ENCODE measurements around the gene LEUTX.
"Not testable (repeated sequence)": the region's sequence is repeated elsewhere in the genome, so short reads cannot be mapped to it uniquely, and the experiment has no call there.

LEUTX gene

DNA sequence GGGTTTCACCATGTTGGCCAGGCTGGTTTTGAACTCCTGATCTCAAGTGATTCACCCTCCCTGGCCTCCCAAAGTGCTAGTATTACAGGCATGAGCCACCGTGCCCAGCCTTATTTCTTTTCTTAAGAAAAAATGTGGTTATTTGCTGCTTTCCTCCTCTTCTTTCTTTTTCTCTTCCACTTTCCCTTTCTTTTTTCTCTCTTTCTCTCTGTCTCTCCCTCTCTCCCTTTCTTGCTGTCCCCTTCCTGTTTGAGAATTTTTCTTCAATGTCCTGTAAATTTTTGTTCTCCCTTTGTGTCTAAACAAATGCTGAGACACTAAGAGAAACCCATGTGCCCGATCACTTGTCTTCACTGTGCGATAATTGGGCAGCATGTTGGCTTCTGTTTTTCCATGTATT lies 2.2 kb downstream of the LEUTX start:
- no peak for DNase-seq (ENCODE audit: low read depth)

DNA sequence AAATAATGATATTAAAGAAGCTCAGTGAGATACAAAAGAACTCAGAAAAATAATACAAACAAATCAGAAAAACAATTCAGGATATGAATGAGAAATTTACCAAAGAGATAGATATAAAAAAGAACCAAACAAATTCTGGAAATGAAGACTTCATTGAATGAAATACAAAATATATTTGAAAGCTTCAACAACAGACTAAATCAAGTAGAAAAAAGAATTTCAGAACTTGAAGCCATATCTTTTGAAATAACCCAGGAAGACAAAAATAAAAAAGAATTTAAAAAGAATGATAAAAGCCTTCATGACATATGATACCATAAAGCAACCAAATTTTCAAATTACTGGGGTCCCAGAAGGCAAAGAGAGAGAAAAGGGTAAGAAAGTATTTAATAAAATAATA lies 9.6 kb downstream of the LEUTX start:
- DNase-seq (ENCODE audit: low read depth): no peak

DNA sequence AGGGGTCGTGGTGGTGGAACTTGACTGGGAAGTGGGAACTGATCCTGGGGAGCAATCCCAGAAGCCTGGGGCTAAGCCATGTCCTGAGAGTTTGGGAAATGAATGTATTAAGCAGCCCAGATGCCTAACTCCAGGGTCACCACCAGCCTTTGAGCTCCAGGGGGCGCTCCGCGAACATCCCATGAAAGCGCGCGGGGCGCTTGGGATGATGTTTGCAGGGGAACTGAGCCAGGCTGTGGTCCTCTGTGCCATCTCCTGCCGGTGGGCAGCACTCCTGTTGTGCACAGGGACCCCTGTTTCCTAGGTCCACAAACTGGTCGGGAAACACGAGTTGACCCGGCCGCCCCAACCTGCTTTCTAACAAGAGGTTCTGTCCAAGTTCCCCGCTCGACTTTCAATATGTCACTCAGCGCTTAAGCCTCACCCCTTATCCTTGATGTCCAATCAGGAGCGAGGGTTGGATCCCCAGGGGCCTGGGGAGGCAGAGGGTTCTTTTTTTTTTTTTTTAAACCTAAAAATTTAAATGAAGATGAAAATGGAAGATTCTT lies 14.4 kb downstream of the LEUTX start:
- DNase-seq (ENCODE audit: low read depth): peak; percentile 56

DNA sequence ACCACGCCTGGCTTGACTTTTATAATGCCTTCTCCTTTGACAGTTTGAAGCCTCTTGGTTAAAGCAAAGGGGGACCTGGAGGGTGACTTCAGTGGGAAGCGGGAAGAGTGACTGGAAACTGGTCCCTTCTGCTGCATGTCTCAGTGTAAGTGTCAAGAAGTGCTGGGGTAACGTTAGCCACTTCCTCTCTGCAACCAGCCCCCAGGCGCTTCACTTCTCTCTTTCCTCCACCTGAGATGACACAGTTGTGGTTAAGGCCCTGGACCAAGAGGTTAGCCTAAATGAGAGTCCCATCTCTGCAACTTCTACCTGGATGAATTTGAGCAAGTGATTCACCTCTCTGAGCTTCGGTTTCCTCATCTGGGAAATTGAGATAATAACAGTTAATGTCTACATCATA lies 16.3 kb downstream of the LEUTX start:
- DNase-seq (ENCODE audit: low read depth): no peak

DNA sequence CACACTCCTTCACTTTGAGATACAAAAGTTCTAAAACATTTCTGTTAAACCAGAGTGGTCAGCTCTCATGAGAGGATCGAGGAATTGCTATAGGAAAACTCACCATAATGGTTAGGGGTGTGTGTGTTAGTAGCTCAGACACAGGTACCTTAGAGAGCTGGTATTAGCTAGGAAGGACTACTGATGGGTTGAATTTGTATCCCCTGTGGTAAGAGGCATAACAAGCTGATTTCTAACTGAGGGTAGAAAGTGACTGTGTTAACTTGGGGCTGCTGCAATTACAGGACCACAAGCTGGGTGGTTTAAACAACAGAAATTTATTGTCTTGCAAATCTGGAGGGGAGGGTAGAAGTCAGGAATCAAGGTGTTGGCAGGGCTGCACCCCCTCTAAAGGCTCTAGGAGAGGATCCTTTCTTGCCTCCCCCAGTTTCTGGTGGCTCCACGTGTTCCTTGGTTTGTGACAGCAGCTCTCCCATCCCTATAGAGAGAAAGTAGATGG lies 17.4 kb downstream of the LEUTX start:
- no peak for DNase-seq (ENCODE audit: low read depth)

DNA sequence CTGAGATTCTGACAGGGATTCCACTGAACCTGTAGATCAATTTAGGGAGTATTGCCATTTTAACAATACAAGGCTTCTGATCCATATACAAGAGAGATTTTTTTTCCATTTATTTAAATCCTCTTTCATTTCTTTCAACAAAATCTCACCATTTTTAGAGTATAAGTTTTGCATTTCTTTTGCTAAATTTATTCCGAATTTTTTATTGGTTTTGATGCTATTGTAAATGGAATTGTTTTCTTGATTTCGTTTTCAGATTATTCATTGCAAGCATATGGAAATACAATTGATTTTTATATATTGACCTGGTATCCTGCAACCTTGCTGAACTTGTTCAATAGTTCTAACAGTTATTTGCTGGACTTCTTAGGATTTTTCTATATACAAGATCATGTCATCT lies 18.4 kb downstream of the LEUTX start:
- no peak for DNase-seq (ENCODE audit: low read depth)

DNA sequence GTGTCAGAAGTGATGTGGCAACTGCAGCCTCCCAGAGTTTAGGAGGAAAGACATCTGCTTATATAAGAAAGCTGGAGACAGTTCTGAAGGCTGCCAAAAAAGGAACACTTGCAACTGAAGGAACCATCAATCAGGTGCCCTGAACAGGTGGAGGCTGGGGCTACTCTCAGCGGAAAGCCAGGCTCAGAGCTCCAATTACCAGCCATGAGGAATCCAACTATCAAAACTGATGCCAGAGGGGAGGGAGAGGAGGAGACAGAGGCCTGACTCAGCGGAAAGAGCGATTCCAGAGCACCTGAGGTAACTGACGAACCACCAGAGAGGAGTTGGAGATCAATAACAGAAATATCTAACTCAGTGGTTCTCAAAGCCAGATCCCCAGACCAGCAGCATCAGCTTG lies 24.3 kb downstream of the LEUTX start:
- no peak for DNase-seq (ENCODE audit: low read depth)

DNA sequence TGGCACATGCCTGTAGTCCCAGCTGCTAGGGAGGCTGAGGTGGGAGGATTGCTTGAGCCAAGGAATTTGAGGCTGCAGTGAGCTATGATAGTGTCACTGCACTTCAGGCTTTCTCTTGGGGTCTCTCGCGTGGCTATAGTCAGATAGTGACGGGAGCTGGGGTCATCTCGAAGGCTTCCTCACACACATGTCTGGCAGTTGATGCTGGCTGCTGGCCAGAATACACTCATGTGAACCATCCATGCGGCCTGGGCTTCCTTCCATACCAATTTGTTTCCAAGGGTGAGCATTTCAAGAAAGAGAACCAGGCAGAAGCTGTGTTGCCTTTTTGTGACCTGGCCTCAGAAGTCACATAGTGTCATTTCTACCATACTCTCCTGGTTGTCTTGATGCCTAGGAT lies 26.4 kb downstream of the LEUTX start:
- no peak for DNase-seq (ENCODE audit: low read depth)

DNA sequence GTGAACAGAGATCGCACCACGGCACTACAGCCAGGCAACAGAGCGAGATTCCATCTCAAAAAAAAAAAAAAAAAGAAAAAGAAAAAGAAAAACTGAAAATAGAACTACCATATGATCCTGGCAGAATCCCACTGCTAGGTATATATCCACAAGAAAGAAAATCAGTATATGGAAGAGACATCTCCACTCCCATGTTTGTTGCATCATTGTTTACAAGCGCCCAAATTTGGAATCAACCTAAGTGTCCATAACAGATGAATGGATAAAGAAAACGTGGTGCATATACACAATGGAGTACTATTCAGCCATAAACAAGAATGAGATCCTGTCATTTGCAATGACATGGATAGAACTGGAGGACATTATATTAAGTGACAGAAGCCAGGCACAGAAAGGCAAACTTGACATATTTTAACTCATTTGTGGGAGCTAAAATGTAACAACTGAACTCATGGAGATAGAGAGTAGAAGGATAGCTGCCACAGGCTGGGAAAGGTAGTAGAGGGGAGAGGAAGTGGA lies 29.3 kb downstream of the LEUTX start:
- no peak for DNase-seq (ENCODE audit: low read depth)

DNA sequence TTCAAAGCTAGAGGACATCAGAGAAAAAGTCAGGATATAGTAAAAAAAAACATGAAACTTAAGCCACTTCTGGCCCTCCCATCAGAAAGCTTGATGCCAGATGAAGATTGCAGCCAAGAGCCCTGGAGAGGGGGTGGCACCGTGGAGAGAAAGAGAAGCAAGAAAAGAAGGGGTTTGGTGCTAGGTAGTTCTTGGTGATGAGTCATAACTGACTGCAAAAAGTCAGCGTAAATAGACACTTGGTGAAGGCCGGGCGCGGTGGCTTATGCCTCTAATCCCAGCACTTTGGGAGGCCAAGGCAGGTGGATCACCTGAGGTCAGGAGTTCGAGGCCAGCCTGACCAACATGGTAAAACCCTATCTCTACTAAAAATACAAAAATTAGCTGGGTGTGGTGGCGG lies 30.0 kb downstream of the LEUTX start:
- not testable (repeated sequence) for DNase-seq (ENCODE audit: low read depth)

DNA sequence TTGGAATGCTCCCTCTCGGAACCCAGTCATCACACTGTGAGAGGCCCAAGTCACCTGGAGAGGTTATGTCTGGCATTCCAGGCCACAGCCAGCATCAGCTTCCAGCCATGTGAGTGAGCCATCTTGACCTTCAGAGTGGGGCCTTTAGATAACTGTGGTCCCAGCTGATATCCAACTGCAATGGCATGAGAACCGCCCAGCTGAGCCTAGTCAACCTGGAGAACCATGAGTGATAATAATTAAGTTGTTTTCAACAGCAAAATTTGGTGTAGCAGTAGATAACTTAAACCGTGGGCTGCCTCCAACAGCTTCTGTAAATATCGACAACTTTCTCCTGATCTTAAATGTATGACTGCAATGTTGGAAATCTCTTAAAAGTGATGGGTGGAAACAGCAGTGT lies 30.7 kb downstream of the LEUTX start:
- no peak for DNase-seq (ENCODE audit: low read depth)

DNA sequence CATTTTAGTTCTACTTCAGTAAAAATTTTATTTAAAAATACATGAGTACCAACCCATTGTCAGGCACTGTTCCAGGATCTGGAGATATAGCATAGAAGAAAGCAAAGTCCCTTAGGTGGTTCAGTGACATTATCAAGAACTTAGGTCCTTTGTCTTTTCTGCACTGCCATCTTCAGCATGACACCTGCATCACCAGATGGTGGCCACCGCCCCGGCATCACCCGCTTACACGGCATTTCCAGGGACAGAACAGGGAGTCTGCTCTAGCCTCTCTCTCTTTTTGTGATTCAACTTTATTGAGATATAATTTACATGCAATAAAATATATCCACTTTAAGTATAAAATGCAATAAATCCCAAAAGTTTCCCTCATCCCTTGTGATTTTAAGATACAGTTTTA lies 31.8 kb downstream of the LEUTX start:
- DNase-seq (ENCODE audit: low read depth): no peak

DNA sequence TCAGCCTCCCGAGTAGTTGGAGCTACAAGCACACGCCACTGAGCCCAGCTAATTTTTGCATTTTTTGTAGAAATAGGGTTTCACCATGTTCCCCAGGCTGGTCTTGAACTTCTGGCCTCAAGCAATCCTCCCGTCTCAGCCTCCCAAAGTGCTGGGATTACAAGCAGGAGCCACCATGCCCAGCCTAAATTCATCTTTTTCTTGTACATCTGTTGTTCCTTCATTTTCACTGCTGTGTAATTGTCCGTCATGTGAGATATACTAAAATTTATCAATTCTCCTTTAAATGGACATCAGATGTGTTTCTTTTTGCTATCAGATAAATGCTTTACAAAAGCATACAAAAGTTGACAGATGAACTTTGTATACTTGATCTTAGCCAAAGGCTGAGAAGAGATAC lies 32.4 kb downstream of the LEUTX start:
- no peak for DNase-seq (ENCODE audit: low read depth)

DNA sequence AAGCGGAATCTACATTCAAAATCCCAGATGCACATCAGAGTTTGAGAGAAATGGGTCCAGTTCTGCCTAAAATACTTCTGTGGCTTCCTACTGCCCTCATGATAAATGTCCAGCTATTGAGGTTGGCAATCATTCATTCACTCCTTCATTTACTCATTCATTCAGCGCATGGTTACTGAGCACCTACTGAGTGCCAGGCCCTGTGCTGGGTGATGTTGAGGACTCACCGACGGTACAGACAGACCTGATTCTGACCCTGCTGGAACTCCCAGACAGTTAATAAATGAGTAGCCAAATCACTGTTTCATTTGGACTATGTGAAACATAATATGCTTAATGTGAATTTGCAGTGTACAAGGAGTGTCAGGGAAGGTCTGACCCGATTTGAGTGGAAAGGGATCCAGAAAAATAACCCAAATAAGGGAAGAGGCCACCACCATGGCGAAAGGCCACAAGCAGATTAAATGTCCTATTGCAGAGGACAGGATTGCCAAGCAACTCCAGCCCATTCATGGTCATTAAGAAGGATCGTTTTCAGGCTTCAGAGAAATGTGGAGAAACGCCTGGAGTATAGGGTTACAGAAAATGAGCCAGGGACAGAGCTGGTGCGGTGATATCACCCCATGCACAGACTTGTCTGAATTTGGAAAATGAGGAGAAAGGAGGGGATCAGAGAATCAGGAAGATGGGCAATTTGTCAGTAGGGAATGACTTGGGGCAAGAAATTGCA lies 34.8 kb downstream of the LEUTX start:
- no peak for DNase-seq (ENCODE audit: low read depth)

DNA sequence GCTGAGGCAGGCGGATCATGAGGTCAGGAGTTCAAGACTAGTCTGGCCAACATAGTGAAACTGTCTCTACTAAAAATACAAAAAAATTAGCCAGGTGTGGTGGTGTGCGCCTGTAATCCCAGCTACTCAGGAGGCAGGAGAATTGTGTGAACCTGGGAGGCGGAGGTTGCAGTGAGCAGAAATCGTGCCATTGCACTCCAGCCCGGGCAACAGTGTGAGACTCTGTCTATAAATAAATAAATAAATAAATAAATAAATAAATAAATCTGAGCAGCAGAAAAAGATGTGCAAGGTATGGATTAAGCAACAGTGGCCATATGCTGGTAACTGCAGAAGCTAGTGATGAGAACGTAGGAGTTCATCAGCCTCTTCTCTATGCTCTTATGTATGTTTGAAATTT lies 35.5 kb downstream of the LEUTX start:
- DNase-seq (ENCODE audit: low read depth): not testable (repeated sequence)

DNA sequence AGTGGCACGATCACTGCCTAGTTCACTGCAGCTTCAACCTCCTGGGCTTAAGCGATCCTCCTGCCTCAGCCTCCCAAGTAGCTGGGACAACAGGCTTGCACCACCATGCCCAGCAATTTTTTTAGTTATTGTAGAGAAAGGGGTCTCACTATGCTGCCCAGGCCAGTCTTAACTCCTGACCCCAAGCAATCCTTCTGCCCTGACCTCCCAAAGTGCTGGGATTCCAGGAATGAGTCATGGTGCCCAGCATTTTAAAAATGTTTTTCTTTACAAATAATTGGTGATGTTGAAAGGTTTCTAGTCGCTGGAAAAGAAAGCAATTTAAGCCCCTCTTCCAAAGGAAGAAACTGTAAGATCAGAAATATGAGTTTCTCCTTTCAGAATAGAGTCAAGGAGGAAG lies 35.9 kb downstream of the LEUTX start:
- DNase-seq (ENCODE audit: low read depth): no peak

DNA sequence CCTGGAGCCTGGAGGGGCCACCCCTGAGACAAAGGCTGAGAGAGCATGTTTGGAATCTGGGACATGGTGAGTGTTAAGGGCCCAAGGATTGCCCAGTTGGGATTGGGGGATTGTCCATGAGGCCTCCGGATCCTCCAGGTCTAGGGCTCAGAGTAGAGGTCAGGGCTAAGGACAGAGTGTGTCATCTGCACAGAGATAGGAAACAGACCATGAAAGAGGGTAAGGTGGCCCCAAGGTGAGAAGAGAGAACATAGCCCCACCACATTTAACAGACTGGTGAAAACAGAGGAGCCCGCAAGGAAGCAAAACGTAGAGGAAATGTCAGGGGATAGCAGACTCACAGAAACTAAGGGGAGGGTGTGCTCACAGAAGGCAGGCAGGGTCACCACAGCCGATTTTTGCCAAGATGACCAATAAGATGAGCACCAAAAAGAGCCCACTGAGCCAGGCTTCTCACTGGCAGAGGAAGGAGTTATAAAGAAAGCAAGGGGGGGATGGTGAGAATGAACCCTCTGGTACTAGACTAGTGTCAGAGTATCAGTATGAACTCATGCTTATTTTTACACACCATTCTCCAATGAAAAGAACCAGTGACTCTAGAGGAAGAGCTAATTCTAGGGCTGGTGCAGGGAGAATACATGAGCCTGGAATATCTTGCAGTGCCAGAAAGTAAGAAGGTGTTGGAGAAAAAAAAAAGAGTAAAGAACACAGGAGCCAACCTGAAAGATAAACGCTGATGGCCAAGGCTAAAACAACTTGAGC lies 37.8 kb downstream of the LEUTX start:
- DNase-seq (ENCODE audit: low read depth): no peak

DNA sequence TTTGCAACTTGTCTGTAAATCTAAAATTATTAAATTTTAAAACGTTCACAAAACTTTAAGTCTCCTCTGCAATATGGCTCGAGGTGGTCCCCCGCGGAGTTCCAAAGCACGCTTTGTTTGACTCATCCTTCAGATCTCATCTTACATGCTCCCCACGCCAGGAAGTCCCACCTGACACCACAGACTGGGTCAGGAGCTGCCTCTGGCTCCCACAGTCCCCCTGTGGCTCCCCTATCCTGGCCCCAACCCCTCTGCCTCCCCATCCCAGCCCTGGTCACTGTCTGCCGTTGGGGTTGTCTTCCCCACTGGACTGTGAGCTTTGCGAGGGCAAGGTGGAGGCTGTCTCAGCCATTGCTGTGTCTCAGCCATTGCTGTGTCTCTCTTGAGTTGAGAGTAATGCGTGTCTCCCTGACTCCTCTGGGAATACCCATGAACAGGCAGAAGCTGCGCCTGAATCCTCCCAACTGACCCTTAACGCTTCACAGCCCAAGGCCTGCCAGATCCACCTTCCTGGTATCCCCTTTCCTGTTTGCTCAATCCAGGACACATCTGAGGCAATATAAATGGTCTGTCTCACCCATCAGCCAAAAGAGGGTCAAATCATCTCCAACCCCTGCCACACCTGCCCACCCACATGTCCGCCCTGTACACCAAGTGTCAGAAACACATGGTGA lies 39.4 kb downstream of the LEUTX start:
- DNase-seq (ENCODE audit: low read depth): no peak

DNA sequence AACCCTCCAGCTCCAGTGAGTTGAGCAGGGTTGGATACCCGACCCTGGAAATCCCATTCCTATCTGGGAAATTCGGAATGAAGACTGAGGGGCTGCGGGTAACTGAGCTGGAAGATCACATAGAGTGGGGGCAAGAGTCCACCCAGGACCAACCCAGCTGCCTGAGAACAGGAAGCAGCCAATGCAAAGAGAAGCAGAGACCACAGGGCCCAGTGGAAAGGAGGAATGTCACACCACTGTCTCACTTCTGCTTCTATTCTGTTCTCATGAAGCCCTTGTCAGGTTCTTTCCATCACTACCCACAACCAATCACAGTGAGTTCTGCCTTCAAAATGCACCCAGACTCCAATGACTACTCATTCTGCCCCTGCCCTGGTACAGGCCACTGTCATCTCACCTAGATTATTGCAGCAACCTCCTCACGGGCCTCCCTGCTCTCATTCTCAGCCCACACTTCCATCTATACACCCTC lies 40.0 kb downstream of the LEUTX start:
- DNase-seq (ENCODE audit: low read depth): no peak

DNA sequence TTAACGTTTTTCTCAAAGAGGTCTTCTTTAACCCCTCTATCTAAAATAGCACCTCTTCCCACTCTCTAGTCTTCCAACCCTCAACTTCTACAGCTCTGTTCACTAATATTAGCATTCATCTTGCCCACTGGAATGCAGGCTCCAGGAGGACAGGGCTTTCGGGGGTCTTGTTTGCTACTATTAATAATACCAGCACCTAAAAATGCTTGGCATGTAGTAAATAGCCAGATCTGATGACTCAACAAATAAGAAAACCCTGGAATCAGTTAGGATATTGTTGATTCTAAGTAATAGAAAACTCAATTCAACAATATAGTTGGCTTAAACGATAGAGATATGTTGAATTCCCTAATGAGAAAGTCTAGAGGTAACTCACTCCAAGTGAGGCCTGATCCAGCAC lies 41.1 kb downstream of the LEUTX start:
- no peak for DNase-seq (ENCODE audit: low read depth)

DNA sequence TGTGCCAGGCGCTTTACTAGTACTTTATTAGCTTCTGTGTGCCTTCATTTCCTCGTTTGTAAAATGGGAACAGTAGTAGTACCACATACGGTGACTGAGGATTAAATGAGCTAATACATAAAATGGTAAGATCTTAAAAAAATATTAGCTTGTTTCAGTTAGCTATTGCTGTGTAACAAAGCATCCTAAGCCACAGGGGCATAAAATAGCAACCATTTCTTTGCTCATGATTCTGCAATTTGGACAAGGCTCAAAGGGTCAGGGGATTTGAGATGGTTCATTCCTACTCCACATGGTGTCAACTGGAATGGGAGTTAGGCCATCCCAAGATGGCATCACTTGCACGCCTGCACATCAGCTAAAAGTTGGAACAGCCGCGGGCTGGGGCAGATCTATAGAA lies 42.0 kb downstream of the LEUTX start:
- no peak for DNase-seq (ENCODE audit: low read depth)

DNA sequence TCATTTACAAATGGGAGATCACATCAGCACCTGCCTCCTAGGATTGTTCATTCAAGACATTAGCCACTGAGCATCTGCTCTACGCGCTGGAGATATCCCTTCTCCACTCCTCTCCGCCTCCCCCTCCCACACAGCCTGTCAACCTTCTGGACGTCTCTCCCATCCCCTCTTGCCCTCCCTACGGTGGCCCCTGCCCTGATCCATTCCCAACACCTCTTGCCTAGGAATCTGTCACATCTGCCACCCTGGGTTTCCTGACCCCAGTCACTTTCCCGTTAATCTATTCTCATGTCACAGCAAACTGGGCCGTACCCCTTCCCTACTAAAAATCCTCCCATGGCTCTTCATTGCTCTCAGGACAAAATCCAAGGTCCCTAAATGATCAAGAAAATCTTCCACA lies 45.0 kb downstream of the LEUTX start:
- DNase-seq (ENCODE audit: low read depth): no peak

Data from stimulated activated CD8-positive, alpha-beta memory T cell treated with anti-CD3 and anti-CD28 coated beads, Interleukin-15, amount 100 ng/mL, for 24 hours (primary cell).